GM18858 (cell line): Measurements from ENCODE around the gene PRKN.
"Not testable (repeated sequence)": the region's sequence is repeated elsewhere in the genome, so short reads cannot be mapped to it uniquely, and the experiment has no call there.

Source experiments
- ATAC-seq: cut with Tn5 transposase; IDR thresholded peaks from one replicate; pipeline ENCODE4 v1.9.1; 2021; ENCODE audit not compliant: unreplicated experiment

Gene PRKN

DNA sequence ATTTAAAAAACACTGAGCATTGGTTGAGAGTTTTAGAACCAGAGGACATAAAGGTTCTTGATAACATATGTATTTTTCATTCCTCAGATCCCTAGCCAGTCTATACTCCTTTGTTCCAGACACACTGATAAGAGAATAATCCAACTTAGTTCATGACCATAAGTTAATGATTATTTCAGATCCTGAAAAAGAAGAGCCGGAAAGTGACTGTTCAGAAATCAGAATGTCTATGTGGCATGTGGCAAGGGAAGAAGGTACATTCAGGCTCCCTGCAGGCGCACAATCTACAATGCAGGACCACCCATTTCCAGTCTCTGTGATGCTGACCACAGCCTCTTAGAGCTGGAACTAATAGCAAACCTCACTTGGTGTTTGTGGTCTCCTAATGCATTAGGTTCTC, 787.0 kb downstream of the PRKN start:
- no peak for ATAC-seq

DNA sequence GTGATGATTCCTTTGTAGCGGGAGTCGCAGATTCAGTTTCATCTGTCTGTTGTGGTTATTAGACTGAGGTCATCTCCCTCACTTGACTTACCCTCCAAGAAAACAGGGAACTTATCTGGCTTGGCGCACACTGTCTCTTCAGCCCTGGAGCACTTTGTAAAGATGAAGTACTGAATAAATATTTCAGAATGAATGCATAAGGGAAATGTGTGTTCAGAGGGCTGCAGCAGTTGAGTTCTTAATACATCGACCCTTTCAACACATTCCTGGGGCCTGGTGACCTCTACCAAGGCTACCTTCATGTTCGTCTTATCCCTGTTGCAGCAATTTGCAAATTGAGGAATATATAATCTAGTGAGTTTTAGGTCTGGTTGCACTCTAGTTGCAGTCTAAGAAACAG, 801.2 kb downstream of the PRKN start:
- no peak for ATAC-seq

DNA sequence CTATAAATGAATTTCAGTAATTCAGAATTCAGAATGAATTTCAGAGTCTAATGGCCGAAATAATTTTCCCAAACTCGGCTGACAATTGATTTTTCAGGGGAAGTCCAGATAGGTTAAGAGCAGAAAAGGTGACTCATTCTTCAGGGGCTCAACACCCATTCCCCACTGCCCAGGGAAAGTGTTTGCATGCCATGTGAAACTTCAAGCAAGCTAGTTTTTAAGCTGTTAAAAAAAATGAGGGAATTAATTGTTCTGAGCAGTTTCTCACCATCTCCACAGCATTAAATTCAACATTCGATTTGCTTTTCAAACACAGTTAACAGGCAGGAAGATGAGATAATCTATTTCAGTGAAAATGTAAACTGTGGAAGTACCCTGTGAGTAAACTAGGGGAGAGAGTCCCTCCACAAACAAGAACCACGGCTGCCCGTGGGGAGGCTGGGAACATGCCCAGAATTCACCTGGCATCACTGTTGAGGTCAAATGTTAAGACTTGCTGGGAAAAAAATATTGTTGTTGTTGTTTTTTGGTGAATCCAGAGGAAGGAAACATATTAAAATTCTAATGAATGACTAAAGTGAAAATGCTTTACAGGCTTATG, 803.0 kb downstream of the PRKN start:
- no peak for ATAC-seq

DNA sequence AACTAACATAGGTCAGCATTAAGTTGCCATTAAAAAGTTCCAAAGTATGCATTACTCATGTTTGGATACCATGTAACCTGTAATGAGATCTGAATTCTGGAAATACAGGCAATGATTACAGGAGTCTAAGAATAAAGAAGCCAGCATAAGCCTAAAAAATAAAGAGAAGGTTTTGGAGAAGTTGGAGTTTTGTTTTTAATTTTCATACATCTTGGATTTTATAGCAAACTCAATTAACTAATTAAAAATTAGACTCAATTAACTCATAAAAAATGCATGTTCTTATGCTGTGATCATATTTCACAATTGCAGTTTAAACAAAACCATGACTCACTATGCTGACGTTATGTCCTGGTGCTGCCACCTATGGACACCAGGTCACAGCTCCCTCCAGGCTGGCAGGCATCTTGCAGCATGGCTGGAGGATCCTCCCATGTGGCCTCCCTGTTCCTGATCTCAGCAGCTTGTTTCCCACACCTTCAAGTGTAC, 804.9 kb downstream of the PRKN start:
- no peak for ATAC-seq

GRCh38 chr6:161921602-161922395, 805.8 kb downstream of the PRKN start:
- ATAC-seq, result no peak

DNA sequence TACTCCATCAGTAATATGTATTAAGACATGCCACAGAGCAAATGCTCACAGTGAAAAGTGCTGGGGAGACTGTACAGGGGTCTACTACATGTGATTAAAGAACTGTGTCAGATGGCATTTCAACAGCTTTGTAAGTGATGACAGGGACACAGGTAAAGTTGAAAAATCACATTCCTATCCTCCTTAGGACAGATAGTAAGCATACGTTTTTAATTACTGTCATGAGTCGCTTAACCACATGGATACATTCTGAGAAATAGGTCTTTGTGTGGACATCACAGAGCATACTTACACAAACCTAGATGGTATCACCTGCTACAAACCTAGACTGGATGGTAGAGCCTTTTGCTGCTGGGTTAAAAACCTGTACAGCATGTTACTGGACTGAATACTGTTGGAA, 807.9 kb downstream of the PRKN start:
- ATAC-seq, result no peak

- no peak for ATAC-seq
Observed at GRCh38 chr6:161918628-161919205, 808.8 kb downstream of the PRKN start.

GRCh38 chr6:161918109-161918531, 809.4 kb downstream of the PRKN start:
- no peak for ATAC-seq

DNA sequence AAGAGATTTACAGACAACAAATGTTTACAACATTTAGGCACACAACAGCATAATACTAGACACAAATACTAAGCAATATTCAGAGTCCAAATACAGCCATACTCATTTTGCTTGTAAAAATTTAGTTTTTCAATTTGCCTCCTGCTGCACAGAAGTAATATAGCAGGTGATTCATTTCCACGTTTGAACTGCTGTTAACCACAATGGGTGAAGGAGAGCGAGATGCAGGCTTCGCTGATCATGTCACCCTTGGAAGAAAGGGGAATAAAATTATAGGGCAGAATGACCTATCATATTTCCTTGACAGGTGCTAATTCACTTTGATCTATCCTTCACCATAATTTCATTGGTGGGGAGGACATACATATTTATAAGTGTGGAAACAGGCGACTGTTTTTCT, 809.9 kb downstream of the PRKN start:
- no peak for ATAC-seq

DNA sequence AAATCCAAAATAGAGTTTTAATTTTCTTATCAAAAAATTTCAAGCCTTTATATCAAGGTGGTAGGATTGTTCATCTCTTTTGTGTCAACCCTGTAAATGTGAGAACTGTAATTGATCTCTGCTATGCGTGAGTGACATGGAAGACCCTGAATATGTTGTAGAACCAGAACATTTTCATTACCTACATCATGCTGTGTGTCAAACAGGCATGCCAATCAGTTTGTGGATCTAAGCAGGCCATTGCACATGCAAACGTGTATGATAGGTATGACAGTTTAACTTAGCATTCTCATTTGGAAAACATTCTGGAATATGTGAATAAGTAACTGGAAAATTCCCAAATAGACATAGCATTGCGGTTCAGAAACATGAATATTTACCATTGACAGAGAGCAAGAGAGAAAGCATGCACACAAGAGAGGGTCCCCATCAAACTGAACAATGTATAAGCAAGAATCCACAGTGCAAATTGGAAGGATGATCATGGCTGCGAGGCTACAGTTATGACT, 812.1 kb downstream of the PRKN start:
- no peak for ATAC-seq

- ATAC-seq, result no peak
Observed at GRCh38 chr6:161908872-161909271, 818.7 kb downstream of the PRKN start.

GRCh38 chr6:161906571-161906970, 821.0 kb downstream of the PRKN start:
- ATAC-seq, result no peak

DNA sequence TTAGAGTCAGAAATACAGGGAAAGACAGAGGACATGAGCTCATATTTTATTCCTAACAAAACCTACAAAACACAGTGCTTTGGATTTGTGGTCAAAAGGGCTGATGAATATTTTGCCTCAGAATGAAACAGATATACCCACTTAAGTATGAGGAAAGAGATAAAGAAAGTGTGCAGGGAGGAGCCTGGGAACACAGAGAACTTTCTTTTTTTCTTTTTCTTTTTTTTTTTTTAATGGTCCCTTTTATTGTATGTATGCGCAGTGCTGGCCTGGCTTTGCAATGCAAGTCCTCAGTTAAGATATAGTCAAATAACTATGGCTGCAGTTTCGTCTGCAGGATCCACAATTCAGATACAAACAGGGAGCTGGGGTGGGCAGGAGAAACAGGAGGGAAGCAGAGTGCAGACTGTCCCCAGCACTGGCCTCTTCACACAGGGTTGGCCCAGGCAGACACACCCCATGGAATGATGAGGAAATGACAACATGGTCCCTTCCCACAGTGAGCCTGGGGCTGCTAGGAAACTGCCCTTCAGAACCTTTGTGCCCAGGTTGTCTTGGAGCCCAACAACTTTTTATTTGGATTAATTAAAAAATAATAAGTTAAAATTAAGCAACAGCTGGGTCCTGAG, 823.9 kb downstream of the PRKN start:
- no peak for ATAC-seq

- no peak for ATAC-seq
Observed at GRCh38 chr6:161901740-161902426, 825.7 kb downstream of the PRKN start.

GRCh38 chr6:161894436-161894835, 833.1 kb downstream of the PRKN start:
- no peak for ATAC-seq

DNA sequence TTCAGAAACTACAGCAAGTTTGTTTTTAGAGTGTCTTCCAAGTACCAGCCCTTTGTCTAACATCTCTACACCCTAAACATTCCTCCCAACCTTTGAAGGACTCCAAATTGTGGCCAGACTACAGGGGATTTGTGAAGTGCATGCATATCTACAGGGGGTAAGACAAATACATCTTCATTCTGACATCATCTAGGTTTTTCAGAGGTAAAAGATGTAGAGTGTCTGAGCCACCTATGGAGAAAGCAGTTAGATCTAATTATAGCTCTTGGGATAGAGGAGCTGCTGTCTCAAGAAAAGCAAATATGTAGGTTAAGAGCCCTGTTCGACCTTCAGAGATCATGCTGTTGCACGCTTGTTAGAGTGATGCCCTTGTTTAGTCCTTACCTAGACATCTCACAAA, 836.0 kb downstream of the PRKN start:
- no peak for ATAC-seq

- no peak for ATAC-seq
Observed at GRCh38 chr6:161890832-161891297, 836.7 kb downstream of the PRKN start.

- ATAC-seq, result no peak
Observed at GRCh38 chr6:161890133-161890831, 837.3 kb downstream of the PRKN start.

DNA sequence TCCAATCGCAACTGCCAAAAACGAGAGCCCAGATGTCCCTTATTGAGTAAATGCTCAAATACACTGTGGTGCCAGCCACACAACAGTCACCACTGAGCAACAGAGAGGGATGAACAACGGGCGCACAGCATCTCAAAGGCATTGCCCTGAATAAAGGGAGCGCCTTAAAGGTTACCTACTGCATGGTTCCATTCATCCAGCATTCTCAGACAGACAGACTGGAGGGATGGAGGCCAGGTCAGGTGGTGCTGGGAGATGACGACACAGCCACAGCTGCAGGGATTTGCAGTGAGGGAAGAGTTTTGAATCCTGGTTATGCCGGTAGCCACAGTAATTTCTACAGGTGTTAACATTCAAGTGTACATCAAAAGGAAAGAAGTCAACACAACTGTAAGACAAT, 838.2 kb downstream of the PRKN start:
- no peak for ATAC-seq

DNA sequence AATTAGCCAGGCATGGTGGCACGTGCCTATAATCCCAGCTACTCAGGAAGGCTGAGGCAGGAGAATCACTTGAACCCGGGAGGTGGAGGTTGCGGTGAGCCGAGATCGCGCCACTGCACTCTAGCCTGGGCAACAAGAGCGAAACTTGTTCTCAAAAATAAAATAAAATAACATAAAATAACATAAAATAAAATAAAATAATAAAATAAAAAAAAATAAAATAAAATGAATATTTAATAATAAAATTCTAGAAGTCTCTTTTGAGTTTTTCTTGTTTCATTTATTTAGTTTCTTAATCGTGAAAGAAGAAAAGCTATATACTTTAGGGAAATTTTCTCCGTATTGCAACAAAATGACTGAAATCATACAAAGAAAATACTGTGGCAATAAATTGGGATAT, 841.0 kb downstream of the PRKN start:
- not testable (repeated sequence) for ATAC-seq
